Cardiac muscle cell (in vitro differentiated cells and primary cell): ENCODE data around the gene LRRC47. TPM values are rescaled to one million over a fixed set of nuclear protein-coding genes. Genes with fewer than 3 reads are reported as not detected.
"Not testable (repeated sequence)": the region's sequence is repeated elsewhere in the genome, so short reads cannot be mapped to it uniquely, and the experiment has no call there.

ENCODE experiments used
- DNase-seq, 2 donors: peaks; one replicate each; pipeline versions ENCODE4 v3.0.0 to v3.0.0-alpha.2; 2010 to 2017; ENCODE audit warnings: low read depth in 1 of 2, low spot score in 1 of 2
- H3K27ac ChIP-seq: fragments of 200-600 bp; sonication (generic); 2 replicates; pipeline ENCODE4 v1.5.1; 2016
- H3K27me3 ChIP-seq: fragments of 200-600 bp; sonication (generic); 2 replicates; pipeline ENCODE4 v1.6.0; 2016; ENCODE audit warnings: control low read depth
- H3K36me3 ChIP-seq: fragments of 200-600 bp; sonication (generic); 2 replicates; pipeline ENCODE4 v1.5.1; 2016; ENCODE audit warnings: control low read depth
- H3K4me1 ChIP-seq: fragments of 200-600 bp; sonication (generic); 2 replicates; pipeline ENCODE4 v1.8.1; 2017; ENCODE audit warnings: low read depth, mild to moderate bottlenecking, mixed run types
- H3K4me3 ChIP-seq: fragments of 200-600 bp; sonication (generic); 2 replicates; pipeline ENCODE4 v1.5.1; 2016; ENCODE audit warnings: mild to moderate bottlenecking
- H3K9me3 ChIP-seq: fragments of 200-600 bp; sonication (generic); 2 replicates; pipeline ENCODE4 v1.5.1; 2017; ENCODE audit warnings: low read depth, mild to moderate bottlenecking, control low read depth
- polyA plus RNA-seq: library from polyadenylated mRNA; unstranded; fragments of >200 nt; fragmentation: Nextera tagmentation; extraction: Ambion mirVana; gene quantifications from 2 replicates; pipeline ENCODE4 v1.2.1, GENCODE V29; 2016
- total RNA-seq: library from RNA; depleted of rRNA; stranded (reverse); fragments of >200 nt; gene quantifications from 2 replicates; pipeline ENCODE4 v1.2.3, GENCODE V29; 2016
- TF ChIP-seq, protein P1 (sequence below): IDR thresholded peaks from 2 replicates; pipeline ENCODE4 v1.5.1; 2012; ENCODE audit warnings: low read depth, mild to moderate bottlenecking, low read length

LRRC47 gene
- total and polyA plus RNA-seq, 2 experiments from 2014 or later = 61.5 to 67.5 TPM

DNA sequence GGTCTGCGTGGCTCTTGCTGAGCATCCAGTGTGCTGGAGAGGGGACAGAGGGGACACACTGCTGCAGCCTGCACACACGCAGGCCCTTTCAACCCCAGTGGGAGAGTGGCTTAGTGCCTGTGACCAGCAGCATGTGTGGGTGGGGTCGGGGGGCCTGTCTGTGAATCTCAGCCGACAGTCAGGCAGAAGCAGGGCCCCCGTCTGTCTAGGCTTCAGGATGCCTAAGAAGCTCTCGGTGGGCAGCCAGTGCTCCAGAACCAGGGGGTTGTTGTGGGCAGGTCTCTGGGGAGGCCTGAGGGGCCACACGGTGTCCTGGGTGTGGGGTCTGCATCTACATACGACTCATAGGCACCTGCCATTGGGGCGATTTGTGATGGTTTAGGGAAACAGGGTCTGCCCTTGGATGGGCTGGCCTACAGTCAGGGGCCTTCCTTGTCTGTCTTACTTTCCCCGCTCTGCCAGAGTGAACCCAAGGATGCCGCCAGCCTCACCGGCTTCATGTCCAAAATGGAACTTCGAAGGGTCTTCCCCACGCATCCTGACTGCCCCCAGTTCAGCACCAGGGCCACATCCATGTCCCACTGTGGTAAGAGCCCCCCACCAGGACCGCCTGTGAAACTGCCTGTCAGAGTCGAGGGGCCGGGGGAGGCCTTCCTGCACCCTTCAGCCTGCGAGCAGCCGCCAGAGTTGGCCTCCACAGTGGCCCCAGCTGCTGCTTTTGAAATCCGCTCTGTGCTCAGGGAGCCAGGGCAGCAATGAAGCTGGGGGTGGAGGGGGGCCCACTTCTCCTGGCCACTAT is 42.4 kb downstream of the LRRC47 start:
- DNase-seq = no peak
- peaks cover 3% of the 10 kb centered on the region for H3K27me3 ChIP-seq
- no peak overlapping the region for H3K4me3 ChIP-seq

DNA sequence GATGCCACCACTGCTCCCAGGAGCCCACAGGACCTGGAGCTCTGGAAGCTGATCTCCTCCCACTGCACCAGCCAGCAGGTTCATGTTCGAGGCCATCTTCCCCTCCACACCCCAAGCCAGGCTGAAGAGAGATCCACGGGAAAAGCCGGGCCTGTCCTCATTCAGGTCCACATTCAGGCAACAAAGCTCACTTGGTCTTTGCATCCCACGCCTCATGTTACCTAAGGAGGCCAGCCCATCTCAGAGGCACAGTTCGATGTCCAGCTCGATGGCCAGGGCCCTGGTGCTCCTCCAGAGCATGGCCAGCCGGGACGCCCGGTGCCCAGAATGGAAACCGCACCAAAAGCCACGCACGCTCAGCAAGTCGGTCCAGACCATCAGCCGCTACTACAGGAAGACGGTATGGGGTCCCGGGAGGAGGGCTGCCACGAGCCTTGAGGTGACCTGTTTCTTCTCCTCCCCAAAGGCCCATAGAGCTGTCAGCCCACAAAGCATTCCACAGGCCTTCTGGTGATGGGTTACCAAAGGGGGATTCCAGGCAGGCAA is 43.8 kb downstream of the LRRC47 start, which contains the start of gene CCDC27:
CCDC27 (plus strand) TSS at position 51 of the 546 bp plus-strand sequence; CDS start at position 83, 32 bp downstream.
- no peak within 1 kb of the TSS for H3K4me3 ChIP-seq
- no peaks in the 10 kb centered on the region for H3K9me3 ChIP-seq
- H3K27me3 ChIP-seq = peaks cover 3% of the 10 kb centered on the region
- no peaks in the 10 kb centered on the region for H3K4me1 ChIP-seq
- no peaks in the 10 kb centered on the region for H3K36me3 ChIP-seq
- H3K27ac ChIP-seq = no peak within 1 kb of the TSS
- no peak for DNase-seq
- TF ChIP-seq, protein P1, sequence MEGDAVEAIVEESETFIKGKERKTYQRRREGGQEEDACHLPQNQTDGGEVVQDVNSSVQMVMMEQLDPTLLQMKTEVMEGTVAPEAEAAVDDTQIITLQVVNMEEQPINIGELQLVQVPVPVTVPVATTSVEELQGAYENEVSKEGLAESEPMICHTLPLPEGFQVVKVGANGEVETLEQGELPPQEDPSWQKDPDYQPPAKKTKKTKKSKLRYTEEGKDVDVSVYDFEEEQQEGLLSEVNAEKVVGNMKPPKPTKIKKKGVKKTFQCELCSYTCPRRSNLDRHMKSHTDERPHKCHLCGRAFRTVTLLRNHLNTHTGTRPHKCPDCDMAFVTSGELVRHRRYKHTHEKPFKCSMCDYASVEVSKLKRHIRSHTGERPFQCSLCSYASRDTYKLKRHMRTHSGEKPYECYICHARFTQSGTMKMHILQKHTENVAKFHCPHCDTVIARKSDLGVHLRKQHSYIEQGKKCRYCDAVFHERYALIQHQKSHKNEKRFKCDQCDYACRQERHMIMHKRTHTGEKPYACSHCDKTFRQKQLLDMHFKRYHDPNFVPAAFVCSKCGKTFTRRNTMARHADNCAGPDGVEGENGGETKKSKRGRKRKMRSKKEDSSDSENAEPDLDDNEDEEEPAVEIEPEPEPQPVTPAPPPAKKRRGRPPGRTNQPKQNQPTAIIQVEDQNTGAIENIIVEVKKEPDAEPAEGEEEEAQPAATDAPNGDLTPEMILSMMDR = no peak

More for the DNA sequence above, 42.4 kb downstream of the LRRC47 start:
- Histone ChIP-seq H3K27ac (no peak overlapping the region), H3K4me1 (no peaks in the 10 kb centered on the region), H3K36me3 (no peaks in the 10 kb centered on the region), H3K9me3 (no peaks in the 10 kb centered on the region)
- TF ChIP-seq, protein P1 = no peak

DNA sequence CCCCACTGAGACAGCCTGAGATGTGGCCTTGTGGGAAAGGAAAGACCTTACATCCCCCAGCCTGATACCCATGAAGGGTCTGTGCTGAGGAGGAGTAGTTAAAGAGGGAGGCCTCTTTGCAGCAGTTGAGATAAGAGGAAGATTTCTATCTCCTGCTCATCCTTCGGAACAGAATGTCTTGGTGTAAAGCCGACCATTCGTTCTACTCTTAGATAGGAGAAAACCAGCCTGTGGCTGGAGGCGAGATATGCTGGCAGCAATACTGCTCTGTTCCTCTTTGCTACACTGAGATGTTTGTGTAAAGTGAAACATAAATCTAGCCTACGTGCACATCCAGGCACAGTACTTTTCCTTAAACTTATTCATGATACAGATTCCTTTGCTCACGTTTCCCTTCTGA is 45.6 kb downstream of the LRRC47 start:
- DNase-seq = no peak
- H3K9me3 ChIP-seq = no peaks in the 10 kb centered on the region
- H3K36me3 ChIP-seq = no peaks in the 10 kb centered on the region
- H3K27me3 ChIP-seq = peaks cover 3% of the 10 kb centered on the region
- H3K27ac ChIP-seq = no peak overlapping the region
- TF ChIP-seq, protein P1 = no peak
- H3K4me3 ChIP-seq = no peak overlapping the region
- no peaks in the 10 kb centered on the region for H3K4me1 ChIP-seq

DNA sequence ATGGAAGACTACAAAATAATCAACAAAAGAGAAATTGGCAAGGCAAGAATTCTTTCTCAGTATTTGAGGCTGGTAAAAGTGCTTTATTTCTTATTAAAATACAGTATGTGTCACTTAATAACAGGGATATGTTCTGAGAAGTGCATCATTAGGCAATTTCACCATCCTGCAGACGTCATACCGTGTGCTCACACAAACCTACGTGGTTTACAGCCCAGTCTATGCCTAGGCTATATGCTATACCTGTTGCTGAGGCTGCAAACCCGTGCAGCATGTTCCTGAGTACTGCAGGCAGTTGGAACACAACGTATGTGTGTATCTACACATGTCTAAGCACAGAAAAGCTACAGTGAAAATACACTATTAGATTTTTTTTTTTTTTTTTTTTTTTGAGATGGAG is 46.8 kb downstream of the LRRC47 start:
- H3K4me1 ChIP-seq = no peaks in the 10 kb centered on the region
- no peak overlapping the region for H3K27ac ChIP-seq
- H3K4me3 ChIP-seq = no peak overlapping the region
- H3K36me3 ChIP-seq = no peaks in the 10 kb centered on the region
- no peaks in the 10 kb centered on the region for H3K27me3 ChIP-seq
- TF ChIP-seq, protein P1 = no peak
- DNase-seq = no peak
- no peaks in the 10 kb centered on the region for H3K9me3 ChIP-seq

DNA sequence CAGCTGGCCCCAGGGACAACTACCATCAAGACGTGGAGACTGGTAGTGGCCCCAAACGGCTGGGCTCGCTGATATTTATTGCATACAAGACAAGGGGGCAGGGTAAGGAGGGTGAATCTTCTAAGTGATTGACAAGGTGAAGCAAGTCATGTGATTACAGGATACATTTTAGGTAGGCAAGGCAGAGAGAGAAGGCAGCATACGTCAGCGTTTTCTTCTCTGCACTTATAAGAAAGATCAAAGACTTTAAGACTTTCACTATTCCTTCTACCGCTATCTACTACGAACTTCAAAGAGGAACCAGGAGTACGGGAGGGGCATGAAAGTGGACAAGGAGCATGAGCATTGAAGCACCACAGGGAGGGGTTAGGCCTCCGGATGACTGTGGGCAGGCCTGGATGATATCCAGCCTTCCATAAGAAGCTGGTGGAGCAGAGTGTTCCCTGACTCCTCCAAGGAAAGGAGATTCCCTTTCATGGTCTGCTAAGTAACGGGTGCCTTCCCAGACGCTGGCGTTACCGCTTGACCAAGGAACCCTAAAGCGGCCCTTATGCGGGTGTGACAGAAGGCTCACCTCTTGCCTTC is 47.9 kb downstream of the LRRC47 start:
- not testable (repeated sequence) for H3K4me1 ChIP-seq, H3K27me3 ChIP-seq, H3K4me3 ChIP-seq, DNase-seq, H3K9me3 ChIP-seq, H3K36me3 ChIP-seq, H3K27ac ChIP-seq

DNA sequence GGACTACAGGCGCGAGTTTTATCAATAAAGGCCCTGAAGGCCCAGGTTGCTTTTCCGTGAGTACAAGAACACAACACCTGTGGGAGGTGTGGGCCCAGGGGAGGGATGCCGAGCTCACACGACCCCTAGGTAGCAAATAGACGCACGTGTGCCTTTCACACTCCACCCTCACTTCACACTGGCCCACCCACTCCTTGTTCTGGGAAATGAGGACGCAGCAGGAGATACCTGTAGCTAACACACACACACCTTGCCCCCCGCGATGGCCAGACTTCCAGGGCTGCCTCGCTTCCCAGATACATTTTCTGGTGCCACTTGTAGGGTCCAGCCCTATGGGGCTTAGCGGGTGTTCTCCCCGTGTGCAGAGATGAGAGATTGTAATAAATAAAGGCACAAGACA is 48.4 kb downstream of the LRRC47 start:
- no peaks in the 10 kb centered on the region for H3K27me3 ChIP-seq
- H3K9me3 ChIP-seq = no peaks in the 10 kb centered on the region
- H3K4me3 ChIP-seq = no peak overlapping the region
- H3K4me1 ChIP-seq = no peaks in the 10 kb centered on the region
- no peak overlapping the region for H3K27ac ChIP-seq
- no peak for DNase-seq
- peaks cover under 1% of the 10 kb centered on the region for H3K36me3 ChIP-seq
- TF ChIP-seq, protein P1 = no peak
